Measurements from ENCODE around the gene SIRT2.

GRCh38 chr19:38843175-38843758, 56.2 kb downstream of the SIRT2 start:
- no peak for TF ChIP-seq POLR2A (IDR thresholded peaks at IDR 0.05)
- TF ChIP-seq, protein P1, sequence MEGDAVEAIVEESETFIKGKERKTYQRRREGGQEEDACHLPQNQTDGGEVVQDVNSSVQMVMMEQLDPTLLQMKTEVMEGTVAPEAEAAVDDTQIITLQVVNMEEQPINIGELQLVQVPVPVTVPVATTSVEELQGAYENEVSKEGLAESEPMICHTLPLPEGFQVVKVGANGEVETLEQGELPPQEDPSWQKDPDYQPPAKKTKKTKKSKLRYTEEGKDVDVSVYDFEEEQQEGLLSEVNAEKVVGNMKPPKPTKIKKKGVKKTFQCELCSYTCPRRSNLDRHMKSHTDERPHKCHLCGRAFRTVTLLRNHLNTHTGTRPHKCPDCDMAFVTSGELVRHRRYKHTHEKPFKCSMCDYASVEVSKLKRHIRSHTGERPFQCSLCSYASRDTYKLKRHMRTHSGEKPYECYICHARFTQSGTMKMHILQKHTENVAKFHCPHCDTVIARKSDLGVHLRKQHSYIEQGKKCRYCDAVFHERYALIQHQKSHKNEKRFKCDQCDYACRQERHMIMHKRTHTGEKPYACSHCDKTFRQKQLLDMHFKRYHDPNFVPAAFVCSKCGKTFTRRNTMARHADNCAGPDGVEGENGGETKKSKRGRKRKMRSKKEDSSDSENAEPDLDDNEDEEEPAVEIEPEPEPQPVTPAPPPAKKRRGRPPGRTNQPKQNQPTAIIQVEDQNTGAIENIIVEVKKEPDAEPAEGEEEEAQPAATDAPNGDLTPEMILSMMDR (IDR thresholded peaks at IDR 0.05): no peak
